Measurements from ENCODE around the gene TSPEAR. TPM values are rescaled to one million over a fixed set of nuclear protein-coding genes. Genes with fewer than 3 reads are reported as not detected.

Gene TSPEAR
- total RNA-seq, 4 donors from 2014 or later = not detected

- TF ChIP-seq, protein P1, sequence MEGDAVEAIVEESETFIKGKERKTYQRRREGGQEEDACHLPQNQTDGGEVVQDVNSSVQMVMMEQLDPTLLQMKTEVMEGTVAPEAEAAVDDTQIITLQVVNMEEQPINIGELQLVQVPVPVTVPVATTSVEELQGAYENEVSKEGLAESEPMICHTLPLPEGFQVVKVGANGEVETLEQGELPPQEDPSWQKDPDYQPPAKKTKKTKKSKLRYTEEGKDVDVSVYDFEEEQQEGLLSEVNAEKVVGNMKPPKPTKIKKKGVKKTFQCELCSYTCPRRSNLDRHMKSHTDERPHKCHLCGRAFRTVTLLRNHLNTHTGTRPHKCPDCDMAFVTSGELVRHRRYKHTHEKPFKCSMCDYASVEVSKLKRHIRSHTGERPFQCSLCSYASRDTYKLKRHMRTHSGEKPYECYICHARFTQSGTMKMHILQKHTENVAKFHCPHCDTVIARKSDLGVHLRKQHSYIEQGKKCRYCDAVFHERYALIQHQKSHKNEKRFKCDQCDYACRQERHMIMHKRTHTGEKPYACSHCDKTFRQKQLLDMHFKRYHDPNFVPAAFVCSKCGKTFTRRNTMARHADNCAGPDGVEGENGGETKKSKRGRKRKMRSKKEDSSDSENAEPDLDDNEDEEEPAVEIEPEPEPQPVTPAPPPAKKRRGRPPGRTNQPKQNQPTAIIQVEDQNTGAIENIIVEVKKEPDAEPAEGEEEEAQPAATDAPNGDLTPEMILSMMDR (IDR thresholded peaks at IDR 0.05 in 4 of 5, conservative IDR thresholded peaks at IDR 0.05 in 1 of 5) = no peak
- no peak for TF ChIP-seq POLR2A (IDR thresholded peaks at IDR 0.05)
- Histone ChIP-seq H3K27ac (no peak overlapping the region), H3K9me3 (no peaks in the 10 kb centered on the region), H3K4me1 (no peaks in the 10 kb centered on the region), H3K4me3 (no peak overlapping the region), H3K36me3 (no peaks in the 10 kb centered on the region), H3K27me3 (peaks cover 0 to 5% (median 4%) of the 10 kb centered on the region in 3 donors)
- in situ Hi-C loops (cut with MboI; ENCODE audit: low sequenced_read_pairs in 4 of 4) = no loop called here
- intact Hi-C loops (cut with DNase I; ENCODE audit: low total_unique reads) = no loop called here
- DNase-seq (no peak), ATAC-seq (no peak)
Measured at GRCh38 chr21:44464351-44464750, 247.0 kb downstream of the TSPEAR start.

GRCh38 chr21:44463724-44464123 lies 247.6 kb downstream of the TSPEAR start:
- ATAC-seq (no peak), DNase-seq (no peak)
- H3K27me3 ChIP-seq = peaks cover 3 to 5% (median 4%) of the 10 kb centered on the region in 3 donors
- no peak overlapping the region for H3K27ac ChIP-seq
- H3K36me3 ChIP-seq = no peaks in the 10 kb centered on the region
- in situ Hi-C loops (cut with MboI; ENCODE audit: low sequenced_read_pairs in 4 of 4) = no loop called here
- no peaks in the 10 kb centered on the region for H3K9me3 ChIP-seq
- H3K4me3 ChIP-seq = no peak overlapping the region
- intact Hi-C loops (cut with DNase I; ENCODE audit: low total_unique reads) = no loop called here
- H3K4me1 ChIP-seq = no peaks in the 10 kb centered on the region
- TF ChIP-seq POLR2A (IDR thresholded peaks at IDR 0.05) = no peak
- TF ChIP-seq, protein P1 (IDR thresholded peaks at IDR 0.05 in 4 of 5, conservative IDR thresholded peaks at IDR 0.05 in 1 of 5) = no peak

GRCh38 chr21:44462834-44463200 lies 248.6 kb downstream of the TSPEAR start:
- intact Hi-C loops (cut with DNase I; ENCODE audit: low total_unique reads) (no loop called here), in situ Hi-C loops (cut with MboI; ENCODE audit: low sequenced_read_pairs in 4 of 4) (no loop called here)
- Histone ChIP-seq H3K4me3 (no peak overlapping the region), H3K27me3 (peaks cover 4 to 5% (median 4%) of the 10 kb centered on the region in 3 donors), H3K4me1 (no peaks in the 10 kb centered on the region), H3K27ac (no peak overlapping the region), H3K9me3 (no peaks in the 10 kb centered on the region), H3K36me3 (no peaks in the 10 kb centered on the region)
- ATAC-seq = no peak
- no peak for DNase-seq
- TF ChIP-seq, protein P1 (IDR thresholded peaks at IDR 0.05 in 4 of 5, conservative IDR thresholded peaks at IDR 0.05 in 1 of 5) = no peak
- no peak for TF ChIP-seq POLR2A (IDR thresholded peaks at IDR 0.05)

- ATAC-seq = no peak
- in situ Hi-C loops (cut with MboI; ENCODE audit: low sequenced_read_pairs in 4 of 4) = no loop called here
- H3K27ac ChIP-seq = no peak overlapping the region
- no peak for TF ChIP-seq POLR2A (IDR thresholded peaks at IDR 0.05)
- TF ChIP-seq, protein P1 (IDR thresholded peaks at IDR 0.05 in 4 of 5, conservative IDR thresholded peaks at IDR 0.05 in 1 of 5) = no peak
- intact Hi-C loops (cut with DNase I; ENCODE audit: low total_unique reads) = no loop called here
- no peak overlapping the region for H3K4me3 ChIP-seq
- H3K9me3 ChIP-seq = no peaks in the 10 kb centered on the region
- H3K27me3 ChIP-seq = peaks cover 0 to 4% (median 4%) of the 10 kb centered on the region in 3 donors
- H3K4me1 ChIP-seq = no peaks in the 10 kb centered on the region
- DNase-seq = no peak
- H3K36me3 ChIP-seq = no peaks in the 10 kb centered on the region
Measured at GRCh38 chr21:44462086-44462833, 249.1 kb downstream of the TSPEAR start.

All from gastrocnemius medialis (tissue), 4 donors.